MG63 (cell line): ENCODE results near the gene COL9A1. TPM values are rescaled to one million over a fixed set of nuclear protein-coding genes. Genes with fewer than 3 reads are reported as not detected.
"Not testable (repeated sequence)": the region's sequence is repeated elsewhere in the genome, so short reads cannot be mapped to it uniquely, and the experiment has no call there.

ENCODE experiments used
- DNase-seq: peaks from one replicate; pipeline ENCODE4 v3.0.0-alpha.2; 2020
- H3K27me3 ChIP-seq: fragments of 250-450 bp; sonication (Bioruptor Pico); 2 replicates; pipeline ENCODE4 v1.5.1; 2020; ENCODE audit warnings: mild to moderate bottlenecking, moderate library complexity
- H3K36me3 ChIP-seq: fragments of 250-450 bp; sonication (Bioruptor Pico); 2 replicates; pipeline ENCODE4 v1.5.1; 2020; ENCODE audit warnings: mild to moderate bottlenecking, moderate library complexity
- H3K4me3 ChIP-seq: fragments of 250-450 bp; sonication (Bioruptor Pico); 2 replicates; pipeline ENCODE4 v1.5.1; 2020; ENCODE audit warnings: mild to moderate bottlenecking, moderate library complexity
- H3K9me3 ChIP-seq: fragments of 250-450 bp; sonication (Bioruptor Pico); 2 replicates; pipeline ENCODE4 v1.5.1; 2020; ENCODE audit warnings: mild to moderate bottlenecking, moderate library complexity
- total RNA-seq: library from RNA; depleted of rRNA; stranded (reverse); fragments of >200 nt; shearing (Covaris generic); gene quantifications from 2 replicates; pipeline ENCODE4 v1.2.3, GENCODE V29; 2014; ENCODE audit warnings: low replicate concordance; rRNA removed

Gene COL9A1
- not detected in 2 replicates for total RNA-seq

GRCh38 chr6:70303034-70303525, at the start of gene COL9A1:
TSS of gene COL9A1 (minus strand) at chr6:70303084. CDS start at chr6:70302924, 160 bp downstream.
- no peak for DNase-seq
- Histone ChIP-seq H3K9me3 (no peaks in the 10 kb centered on the region), H3K4me3 (no peak within 1 kb of the TSS), H3K27me3 (no peaks in the 10 kb centered on the region; the same call in 1 of the 2 replicates), H3K36me3 (no peaks in the 10 kb centered on the region)

GRCh38 chr6:70351461-70351860, 48.6 kb upstream of the COL9A1 start:
- DNase-seq = no peak
- Histone ChIP-seq H3K36me3 (no peaks in the 10 kb centered on the region), H3K4me3 (no peak overlapping the region), H3K9me3 (no peaks in the 10 kb centered on the region), H3K27me3 (no peaks in the 10 kb centered on the region)

- Histone ChIP-seq H3K4me3 (no peak overlapping the region), H3K27me3 (no peaks in the 10 kb centered on the region), H3K9me3 (no peaks in the 10 kb centered on the region), H3K36me3 (no peaks in the 10 kb centered on the region)
- DNase-seq = no peak
Observed at GRCh38 chr6:70345619-70346018, 42.7 kb upstream of the COL9A1 start.

GRCh38 chr6:70343313-70343712, 40.4 kb upstream of the COL9A1 start:
- Histone ChIP-seq H3K36me3 (no peaks in the 10 kb centered on the region), H3K27me3 (no peaks in the 10 kb centered on the region), H3K4me3 (no peak overlapping the region), H3K9me3 (no peaks in the 10 kb centered on the region)
- DNase-seq = no peak

- not testable (repeated sequence) for H3K36me3 ChIP-seq, DNase-seq, H3K27me3 ChIP-seq, H3K9me3 ChIP-seq, H3K4me3 ChIP-seq
Observed at GRCh38 chr6:70339810-70340209, 36.9 kb upstream of the COL9A1 start.

- no peak for DNase-seq
- no peaks in the 10 kb centered on the region for H3K9me3 ChIP-seq
- H3K36me3 ChIP-seq = no peaks in the 10 kb centered on the region
Observed at GRCh38 chr6:70338775-70339174, 35.9 kb upstream of the COL9A1 start.

GRCh38 chr6:70337743-70338105, 34.8 kb upstream of the COL9A1 start:
- H3K27me3 ChIP-seq = no peaks in the 10 kb centered on the region
- DNase-seq = no peak
- no peaks in the 10 kb centered on the region for H3K9me3 ChIP-seq

More at GRCh38 chr6:70338775-70339174, 35.9 kb upstream of the COL9A1 start:
- H3K27me3 ChIP-seq = no peaks in the 10 kb centered on the region
- no peak overlapping the region for H3K4me3 ChIP-seq

GRCh38 chr6:70336996-70337742, 34.3 kb upstream of the COL9A1 start:
- H3K9me3 ChIP-seq = no peaks in the 10 kb centered on the region
- no peak for DNase-seq
- H3K4me3 ChIP-seq = no peak overlapping the region
- H3K27me3 ChIP-seq = no peaks in the 10 kb centered on the region
- no peaks in the 10 kb centered on the region for H3K36me3 ChIP-seq

More at GRCh38 chr6:70337743-70338105, 34.8 kb upstream of the COL9A1 start:
- no peaks in the 10 kb centered on the region for H3K36me3 ChIP-seq
- no peak overlapping the region for H3K4me3 ChIP-seq

- DNase-seq = no peak
- Histone ChIP-seq H3K9me3 (no peaks in the 10 kb centered on the region), H3K4me3 (no peak overlapping the region), H3K36me3 (no peaks in the 10 kb centered on the region), H3K27me3 (peaks cover 4% of the 10 kb centered on the region; the same call in 1 of the 2 replicates)
Observed at GRCh38 chr6:70327036-70327435, 24.2 kb upstream of the COL9A1 start.

- H3K36me3 ChIP-seq = no peaks in the 10 kb centered on the region
- H3K9me3 ChIP-seq = no peaks in the 10 kb centered on the region
- no peak overlapping the region for H3K4me3 ChIP-seq
- DNase-seq = no peak
- peaks cover 4% of the 10 kb centered on the region; the same call in 1 of the 2 replicates for H3K27me3 ChIP-seq
Observed at GRCh38 chr6:70325009-70325408, 22.1 kb upstream of the COL9A1 start.

- not testable (repeated sequence) for H3K4me3 ChIP-seq, H3K36me3 ChIP-seq, H3K27me3 ChIP-seq, H3K9me3 ChIP-seq, DNase-seq
Observed at GRCh38 chr6:70317799-70318198, 14.9 kb upstream of the COL9A1 start.

- no peak overlapping the region for H3K4me3 ChIP-seq
- no peak for DNase-seq
- no peaks in the 10 kb centered on the region for H3K36me3 ChIP-seq
- H3K9me3 ChIP-seq = no peaks in the 10 kb centered on the region
- peaks cover 3% of the 10 kb centered on the region; the same call in 1 of the 2 replicates for H3K27me3 ChIP-seq
Observed at GRCh38 chr6:70315079-70315751, 12.3 kb upstream of the COL9A1 start.

GRCh38 chr6:70314296-70314695, 11.4 kb upstream of the COL9A1 start:
- Histone ChIP-seq H3K9me3 (no peaks in the 10 kb centered on the region), H3K36me3 (no peaks in the 10 kb centered on the region), H3K27me3 (peaks cover 3% of the 10 kb centered on the region; the same call in 1 of the 2 replicates), H3K4me3 (no peak overlapping the region)
- DNase-seq = no peak

GRCh38 chr6:70312165-70312745, 9.4 kb upstream of the COL9A1 start:
- Histone ChIP-seq H3K36me3 (no peaks in the 10 kb centered on the region), H3K4me3 (no peak overlapping the region), H3K27me3 (peaks cover 3% of the 10 kb centered on the region; the same call in 1 of the 2 replicates), H3K9me3 (no peaks in the 10 kb centered on the region)
- DNase-seq = no peak

GRCh38 chr6:70310063-70310694, 7.3 kb upstream of the COL9A1 start:
- Histone ChIP-seq H3K36me3 (no peaks in the 10 kb centered on the region), H3K27me3 (peaks cover 2% of the 10 kb centered on the region), H3K4me3 (no peak overlapping the region), H3K9me3 (no peaks in the 10 kb centered on the region)
- DNase-seq = no peak

- H3K9me3 ChIP-seq = no peaks in the 10 kb centered on the region
- no peak overlapping the region for H3K4me3 ChIP-seq
- DNase-seq = no peak
- no peaks in the 10 kb centered on the region for H3K36me3 ChIP-seq
- peaks cover 2% of the 10 kb centered on the region for H3K27me3 ChIP-seq
Observed at GRCh38 chr6:70309243-70309642, 6.4 kb upstream of the COL9A1 start.

- not testable (repeated sequence) for H3K4me3 ChIP-seq, DNase-seq, H3K27me3 ChIP-seq, H3K36me3 ChIP-seq, H3K9me3 ChIP-seq
Observed at GRCh38 chr6:70308142-70308541, 5.3 kb upstream of the COL9A1 start.
